Kidney (tissue), 14 donors: ENCODE measurements around the gene CDR2L. TPM values are rescaled to one million over a fixed set of nuclear protein-coding genes. Genes with fewer than 3 reads are reported as not detected.

Experiments
- DNase-seq, 5 donors: peaks; one replicate each; pipeline ENCODE4 v3.0.0-alpha.2; 2013 to 2020
- FAIRE-seq: peaks from 2 replicates; lab custom pipeline; 2012; peaks lifted over from hg19 to GRCh38; lab: Jason Lieb, UNC
- H3K27ac ChIP-seq, 2 donors: one replicate each; pipeline ENCODE4 v1.7.0; 2013; ENCODE audit warnings: low read depth in 2 of 2, low read length in 2 of 2, inconsistent platforms in 1 of 2
- H3K27me3 ChIP-seq: one replicate; pipeline ENCODE4 v1.7.1; 2013; ENCODE audit warnings: low read length, inconsistent platforms; ENCODE audit not compliant: control insufficient read depth, insufficient read depth
- H3K36me3 ChIP-seq, 3 donors: one replicate each; pipeline versions ENCODE4 v1.7.0 to v1.7.1; 2013; ENCODE audit warnings: low read length in 3 of 3, control low read depth in 1 of 3, inconsistent platforms in 1 of 3; ENCODE audit not compliant: insufficient read depth in 3 of 3, control insufficient read depth in 2 of 3
- H3K4me1 ChIP-seq, 3 donors: one replicate each; pipeline versions ENCODE4 v1.7.0 to v1.7.1; 2013; ENCODE audit warnings: low read length in 3 of 3, inconsistent platforms in 1 of 3, low read depth in 1 of 3; ENCODE audit not compliant: control insufficient read depth in 2 of 3, insufficient read depth in 2 of 3
- H3K4me3 ChIP-seq, 3 donors: one replicate each; pipeline versions ENCODE4 v1.7.0 to v1.8.1; 2013; ENCODE audit warnings: low read length in 3 of 3, control low read depth in 1 of 3, inconsistent platforms in 1 of 3
- H3K9ac ChIP-seq, 3 donors: one replicate each; pipeline versions ENCODE4 v1.7.0 to v1.7.1; 2013; ENCODE audit warnings: low read length in 3 of 3, control low read depth in 1 of 3, inconsistent platforms in 1 of 3
- H3K9me3 ChIP-seq, 3 donors: one replicate each; pipeline versions ENCODE4 v1.7.0 to v1.7.1; 2013; ENCODE audit warnings: low read length in 3 of 3, control low read depth in 1 of 3, inconsistent platforms in 1 of 3; ENCODE audit not compliant: control insufficient read depth in 2 of 3, insufficient read depth in 1 of 3
- CTCF ChIP-seq: IDR thresholded peaks from 3 replicates; pipeline ENCODE4 v1.5.1; 2012; ENCODE audit warnings: mild to moderate bottlenecking, moderate library complexity, borderline replicate concordance; ENCODE audit not compliant: insufficient read depth; ENCODE audit errors: extremely low read depth
- intact Hi-C: fragments of 100-400 bp; cut with DNase I; formaldehyde crosslinking; loops from one replicate; pipeline ENCODE4 v1.11.1; 2022
- polyA plus RNA-seq: library from polyadenylated mRNA; stranded (reverse); fragments of 350-450 nt; fragmentation: Illumina TruSeq; extraction: RNeasy Lipid Tissue Mini Kit (QIAGEN cat#74804); gene quantifications from one replicate; pipeline ENCODE4 v1.2.3, GENCODE V29; 2014; ENCODE audit warnings: low read depth, low replicate concordance; ENCODE audit not compliant: insufficient read depth
- total RNA-seq: library from RNA; stranded (reverse); fragmentation: NEBNext Ultra II Directional; extraction: Animal tissue kit (Norgen Biotek cat#: 25700); gene quantifications from one replicate; pipeline ENCODE4 v1.2.1, GENCODE V29; 2021
- donor health status: control.
- donor health status: control.
- donor health status: control.
- donor health status: control.
- donor health status: control.
- donor health status: DM: yes; HTN: yes; CAD: no.
- donor health status: Normal renal cell carcinoma (clear cell type).

Gene CDR2L
- total and polyA plus RNA-seq, 2 donors from 2014 or later: 12.5 to 29.3 TPM

GRCh38 chr17:74992223-74992622 lies 4.8 kb downstream of the CDR2L start:
- H3K36me3 ChIP-seq: no peaks in the 10 kb centered on the region
- peak overlapping the region in 1 of 3 donors; percentile 65 for H3K9ac ChIP-seq
- no peak overlapping the region for H3K4me3 ChIP-seq
- peaks cover 3 to 33% (median 17%) of the 10 kb centered on the region in 3 donors for H3K4me1 ChIP-seq
- H3K9me3 ChIP-seq: no peaks in the 10 kb centered on the region
- FAIRE-seq (no peak), DNase-seq (peak in 3 of 5 donors; percentile 58 to 79 (median 72))
- peak overlapping the region; percentile 90 to 91 for H3K27ac ChIP-seq
- TF ChIP-seq CTCF: no peak
- intact Hi-C loops: no loop called here
- no peaks in the 10 kb centered on the region for H3K27me3 ChIP-seq

GRCh38 chr17:74994440-74994839 lies 7.0 kb downstream of the CDR2L start:
- Histone ChIP-seq H3K9ac (no peak overlapping the region), H3K36me3 (no peaks in the 10 kb centered on the region), H3K27me3 (no peaks in the 10 kb centered on the region), H3K4me3 (no peak overlapping the region), H3K4me1 (peaks cover 3 to 23% (median 13%) of the 10 kb centered on the region in 3 donors), H3K9me3 (no peaks in the 10 kb centered on the region), H3K27ac (no peak overlapping the region)
- no peak for TF ChIP-seq CTCF
- intact Hi-C loops: no loop called here
- DNase-seq (no peak), FAIRE-seq (no peak)

GRCh38 chr17:74995847-74996246 lies 8.4 kb downstream of the CDR2L start:
- Histone ChIP-seq H3K27me3 (no peaks in the 10 kb centered on the region), H3K9ac (no peak overlapping the region), H3K4me1 (peaks cover 3 to 17% (median 13%) of the 10 kb centered on the region in 3 donors), H3K4me3 (no peak overlapping the region), H3K27ac (no peak overlapping the region), H3K36me3 (peaks cover 0 to 3% (median 0%) of the 10 kb centered on the region in 3 donors), H3K9me3 (no peaks in the 10 kb centered on the region)
- DNase-seq (no peak), FAIRE-seq (no peak)
- intact Hi-C loops: no loop called here
- TF ChIP-seq CTCF: no peak

GRCh38 chr17:74998783-74999182 lies 11.4 kb downstream of the CDR2L start:
- Histone ChIP-seq H3K27me3 (no peaks in the 10 kb centered on the region), H3K36me3 (peaks cover 0 to 7% (median 4%) of the 10 kb centered on the region in 3 donors), H3K4me1 (peaks cover 0 to 1% (median 0%) of the 10 kb centered on the region in 3 donors), H3K27ac (no peak overlapping the region), H3K4me3 (no peak overlapping the region), H3K9me3 (no peaks in the 10 kb centered on the region), H3K9ac (no peak overlapping the region)
- DNase-seq (no peak), FAIRE-seq (no peak)
- intact Hi-C loops: no loop called here
- no peak for TF ChIP-seq CTCF
